Neural progenitor cell (in vitro differentiated cells): ENCODE data around the gene FAM13B. TPM values are rescaled to one million over a fixed set of nuclear protein-coding genes. Genes with fewer than 3 reads are reported as not detected.
"Not testable (repeated sequence)": the region's sequence is repeated elsewhere in the genome, so short reads cannot be mapped to it uniquely, and the experiment has no call there.

Experiments used
- DNase-seq: peaks from one replicate; pipeline ENCODE4 v3.0.0-alpha.2; 2016; ENCODE audit warnings: low spot score
- H2AFZ ChIP-seq: fragments of 200-600 bp; sonication (generic); replicated peaks from 2 replicates; pipeline ENCODE4 v1.6.1; 2016; ENCODE audit warnings: antibody characterized with exemption
- H3F3A ChIP-seq: fragments of 200-600 bp; sonication (generic); 2 replicates; pipeline ENCODE4 v1.6.1; 2016; ENCODE audit warnings: antibody characterized with exemption, low read depth
- H3K27ac ChIP-seq: fragments of 200-600 bp; sonication (generic); 2 replicates; pipeline ENCODE4 v1.5.1; 2016; ENCODE audit warnings: mild to moderate bottlenecking
- H3K27me3 ChIP-seq: fragments of 200-600 bp; sonication (generic); 2 replicates; pipeline ENCODE4 v1.6.1; 2016; ENCODE audit warnings: mild to moderate bottlenecking, moderate library complexity
- H3K36me3 ChIP-seq: fragments of 200-600 bp; sonication (generic); 2 replicates; pipeline ENCODE4 v1.5.1; 2016
- H3K4me1 ChIP-seq: fragments of 200-600 bp; sonication (generic); 2 replicates; pipeline ENCODE4 v1.6.1; 2016; ENCODE audit warnings: mixed run types
- H3K4me2 ChIP-seq: fragments of 200-600 bp; sonication (generic); 2 replicates; pipeline ENCODE4 v1.6.1; 2016
- H3K4me3 ChIP-seq: fragments of 200-600 bp; sonication (generic); 2 replicates; pipeline ENCODE4 v1.5.1; 2016
- H3K79me2 ChIP-seq: fragments of 200-600 bp; sonication (generic); 2 replicates; pipeline ENCODE4 v1.6.1; 2016; ENCODE audit warnings: low read depth
- H3K9ac ChIP-seq: fragments of 200-600 bp; sonication (generic); 2 replicates; pipeline ENCODE4 v1.6.1; 2016
- H3K9me3 ChIP-seq: fragments of 200-600 bp; sonication (generic); 2 replicates; pipeline ENCODE4 v1.5.1; 2016; ENCODE audit warnings: low read depth
- H4K20me1 ChIP-seq: fragments of 200-600 bp; sonication (generic); 2 replicates; pipeline ENCODE4 v1.6.1; 2016; ENCODE audit warnings: low read depth
- H3K27ac Mint-ChIP-seq: 3 replicates; pipeline ENCODE4 v1.8.0; 2021; ENCODE audit warnings: mixed read lengths
- H3K27me3 Mint-ChIP-seq: 2 replicates; pipeline ENCODE4 v1.8.0; 2022; ENCODE audit warnings: low read depth, mild to moderate bottlenecking, inconsistent platforms, moderate library complexity, mixed read lengths; ENCODE audit not compliant: insufficient read depth
- H3K36me3 Mint-ChIP-seq: 3 replicates; pipeline ENCODE4 v1.8.0; 2021; ENCODE audit warnings: mixed read lengths
- H3K4me1 Mint-ChIP-seq: 3 replicates; pipeline ENCODE4 v1.8.0; 2021; ENCODE audit warnings: mixed read lengths
- H3K4me3 Mint-ChIP-seq: 3 replicates; pipeline ENCODE4 v1.8.0; 2021; ENCODE audit warnings: mild to moderate bottlenecking, moderate library complexity, mixed read lengths
- H3K9me3 Mint-ChIP-seq: 3 replicates; pipeline ENCODE4 v1.8.0; 2020; ENCODE audit warnings: mixed read lengths
- EZH2 ChIP-seq: fragments of 200-600 bp; sonication (generic); IDR thresholded peaks from 2 replicates; pipeline ENCODE4 v1.6.1; 2017; ENCODE audit warnings: antibody characterized with exemption, mild to moderate bottlenecking, moderate library complexity
- EZH2phosphoT487 ChIP-seq: fragments of 200-600 bp; sonication (generic); IDR thresholded peaks from 2 replicates; pipeline ENCODE4 v1.6.1; 2017; ENCODE audit warnings: antibody characterized with exemption
- total RNA-seq: library from RNA; depleted of rRNA; stranded (reverse); fragments of >200 nt; gene quantifications from 2 replicates; pipeline ENCODE4 v1.2.3, GENCODE V29; 2015; ENCODE audit warnings: low replicate concordance
- TF ChIP-seq, protein P1 (sequence below): fragments of 200-600 bp; sonication (generic); IDR thresholded peaks from 2 replicates; pipeline ENCODE4 v1.5.1; 2017; ENCODE audit warnings: antibody characterized with exemption, mild to moderate bottlenecking

FAM13B gene
- total RNA-seq, 1 donor from 2014 or later = 41.7 TPM

DNA sequence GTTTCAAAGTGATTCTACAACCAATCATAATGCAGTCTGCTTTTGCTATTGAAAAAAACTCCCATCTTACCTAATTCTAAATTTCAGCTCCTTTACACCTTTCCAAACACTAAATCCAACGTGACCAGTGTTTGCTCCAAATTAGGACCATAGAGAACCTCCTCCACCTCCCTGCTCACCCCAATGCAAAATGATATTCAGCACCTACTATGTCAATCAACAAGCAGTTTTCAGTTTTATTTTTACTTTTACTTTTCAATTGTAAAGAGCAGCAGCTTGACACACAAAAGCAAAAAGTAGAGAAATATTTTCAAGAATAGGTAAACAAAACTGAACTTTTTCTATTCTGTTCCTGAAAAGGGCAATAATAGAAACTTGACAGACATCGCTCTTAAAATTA lies 3.4 kb downstream of the FAM13B start:
- Mint-ChIP-seq H3K27me3 (peaks cover 4% of the 10 kb centered on the region), H3K9me3 (peaks cover 19% of the 10 kb centered on the region), H3K36me3 (peaks cover 31% of the 10 kb centered on the region), H3K27ac (no peak overlapping the region), H3K4me3 (no peak overlapping the region), H3K4me1 (peaks cover 25% of the 10 kb centered on the region)
- Histone ChIP-seq H3F3A (peaks cover 14% of the 10 kb centered on the region), H4K20me1 (peaks cover 74% of the 10 kb centered on the region), H3K4me3 (no peak overlapping the region), H2AFZ (no peak overlapping the region), H3K9ac (no peak overlapping the region), H3K4me1 (peaks cover 12% of the 10 kb centered on the region), H3K27ac (no peak overlapping the region), H3K9me3 (no peaks in the 10 kb centered on the region), H3K4me2 (no peak overlapping the region), H3K27me3 (no peaks in the 10 kb centered on the region), H3K79me2 (peaks cover 87% of the 10 kb centered on the region), H3K36me3 (no peaks in the 10 kb centered on the region)
- DNase-seq = no peak
- TF ChIP-seq, protein P1, sequence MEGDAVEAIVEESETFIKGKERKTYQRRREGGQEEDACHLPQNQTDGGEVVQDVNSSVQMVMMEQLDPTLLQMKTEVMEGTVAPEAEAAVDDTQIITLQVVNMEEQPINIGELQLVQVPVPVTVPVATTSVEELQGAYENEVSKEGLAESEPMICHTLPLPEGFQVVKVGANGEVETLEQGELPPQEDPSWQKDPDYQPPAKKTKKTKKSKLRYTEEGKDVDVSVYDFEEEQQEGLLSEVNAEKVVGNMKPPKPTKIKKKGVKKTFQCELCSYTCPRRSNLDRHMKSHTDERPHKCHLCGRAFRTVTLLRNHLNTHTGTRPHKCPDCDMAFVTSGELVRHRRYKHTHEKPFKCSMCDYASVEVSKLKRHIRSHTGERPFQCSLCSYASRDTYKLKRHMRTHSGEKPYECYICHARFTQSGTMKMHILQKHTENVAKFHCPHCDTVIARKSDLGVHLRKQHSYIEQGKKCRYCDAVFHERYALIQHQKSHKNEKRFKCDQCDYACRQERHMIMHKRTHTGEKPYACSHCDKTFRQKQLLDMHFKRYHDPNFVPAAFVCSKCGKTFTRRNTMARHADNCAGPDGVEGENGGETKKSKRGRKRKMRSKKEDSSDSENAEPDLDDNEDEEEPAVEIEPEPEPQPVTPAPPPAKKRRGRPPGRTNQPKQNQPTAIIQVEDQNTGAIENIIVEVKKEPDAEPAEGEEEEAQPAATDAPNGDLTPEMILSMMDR = no peak
- TF ChIP-seq EZH2phosphoT487 = no peak
- no peak for TF ChIP-seq EZH2

DNA sequence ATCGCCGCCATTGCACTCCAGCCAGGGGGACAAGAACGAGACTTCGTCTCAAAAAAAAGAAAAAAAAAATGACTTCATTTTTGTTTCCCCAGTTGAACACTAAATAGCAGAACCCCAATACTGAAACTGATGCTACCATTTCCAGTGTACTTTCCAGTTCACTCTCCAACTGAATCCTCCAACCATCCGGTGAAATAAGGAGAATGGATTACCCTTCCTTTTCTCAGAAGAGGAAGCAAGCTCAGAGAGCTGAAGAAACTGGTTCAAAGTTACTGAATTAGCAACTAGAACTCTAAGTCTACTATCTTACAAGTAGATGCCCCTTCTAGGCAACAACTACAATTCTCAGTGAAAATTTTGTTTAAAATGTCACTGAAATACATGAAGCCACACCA lies 3.9 kb downstream of the FAM13B start:
- no peak for DNase-seq
- Mint-ChIP-seq H3K27ac (no peak overlapping the region), H3K4me3 (no peak overlapping the region), H3K9me3 (peaks cover 19% of the 10 kb centered on the region), H3K36me3 (peaks cover 31% of the 10 kb centered on the region), H3K27me3 (peaks cover 4% of the 10 kb centered on the region), H3K4me1 (peaks cover 25% of the 10 kb centered on the region)
- Histone ChIP-seq H2AFZ (no peak overlapping the region), H3K36me3 (no peaks in the 10 kb centered on the region), H3K27me3 (no peaks in the 10 kb centered on the region), H3K4me2 (no peak overlapping the region), H3K4me3 (no peak overlapping the region), H3K79me2 (peaks cover 92% of the 10 kb centered on the region), H3F3A (peaks cover 14% of the 10 kb centered on the region), H4K20me1 (peaks cover 79% of the 10 kb centered on the region), H3K4me1 (peaks cover 12% of the 10 kb centered on the region), H3K9me3 (no peaks in the 10 kb centered on the region), H3K9ac (no peak overlapping the region), H3K27ac (no peak overlapping the region)
- no peak for TF ChIP-seq EZH2phosphoT487
- TF ChIP-seq EZH2 = no peak
- TF ChIP-seq, protein P1 = no peak

DNA sequence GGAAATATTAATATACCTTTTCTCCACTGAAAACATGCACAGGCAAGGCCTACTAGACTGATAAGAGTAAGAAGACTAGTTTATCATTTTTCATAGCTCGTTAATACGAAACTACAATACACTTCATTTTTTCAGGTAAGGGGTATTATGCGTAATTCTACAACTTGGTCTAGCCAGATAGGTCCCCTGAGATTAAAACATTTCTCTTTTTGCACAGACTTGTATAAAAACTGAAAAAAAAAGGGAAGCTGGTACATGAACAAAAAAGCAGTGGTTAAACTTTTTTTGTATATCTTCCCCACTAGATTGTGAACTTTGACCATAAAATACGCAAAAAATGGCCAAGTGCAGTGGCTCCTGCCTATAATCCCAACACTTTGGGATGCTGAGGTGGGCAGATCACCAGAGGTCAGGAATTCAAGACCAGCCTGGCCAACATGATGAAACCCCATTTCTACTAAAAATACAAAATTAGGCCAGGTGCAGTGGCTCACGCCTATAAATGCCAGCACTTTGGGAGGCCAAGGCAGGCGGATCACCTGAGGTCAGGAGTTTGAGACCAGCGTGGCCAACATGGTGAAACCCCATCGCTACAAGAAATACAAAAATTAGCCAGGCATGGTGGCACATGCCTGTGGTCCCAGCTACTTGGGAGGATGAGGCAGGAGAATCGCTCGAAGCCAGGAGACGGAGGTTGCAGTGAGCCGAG lies 4.5 kb downstream of the FAM13B start:
- peaks cover 19% of the 10 kb centered on the region for H3K4me1 Mint-ChIP-seq

DNA sequence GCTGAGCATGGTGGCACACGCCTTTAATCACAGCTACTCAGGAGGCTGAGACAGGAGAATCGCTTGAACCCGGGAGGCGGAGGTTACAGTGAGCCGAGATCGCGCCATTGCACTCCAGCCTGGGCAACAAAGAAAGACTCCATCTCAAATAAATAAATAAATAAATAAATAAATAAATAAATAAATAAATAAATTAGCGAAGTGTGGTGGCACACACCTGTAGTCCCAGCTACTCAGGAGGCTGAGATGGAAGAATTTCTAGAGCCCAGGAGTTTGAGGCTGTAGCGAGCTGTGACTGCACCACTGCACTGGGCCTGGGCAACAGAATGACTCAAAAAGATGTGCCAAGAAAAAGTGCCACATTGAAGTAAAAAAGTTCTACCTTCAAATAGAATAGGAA lies 6.1 kb downstream of the FAM13B start:
- H3K4me1 ChIP-seq, H3K27ac Mint-ChIP-seq, H3K9ac ChIP-seq, DNase-seq, H3K27me3 ChIP-seq, H3K36me3 ChIP-seq, H3K4me3 ChIP-seq, H2AFZ ChIP-seq, H3K27ac ChIP-seq, H3K4me2 ChIP-seq, H3K9me3 ChIP-seq, H3K4me3 Mint-ChIP-seq, H3K27me3 Mint-ChIP-seq, H3F3A ChIP-seq: not testable (repeated sequence)
- Histone ChIP-seq H3K79me2 (peaks cover 100% of the 10 kb centered on the region), H4K20me1 (peaks cover 93% of the 10 kb centered on the region)
- H3K4me1 Mint-ChIP-seq = peaks cover 18% of the 10 kb centered on the region
- peaks cover 19% of the 10 kb centered on the region for H3K9me3 Mint-ChIP-seq
- H3K36me3 Mint-ChIP-seq = peaks cover 31% of the 10 kb centered on the region

More for the DNA sequence above, 4.5 kb downstream of the FAM13B start:
- peaks cover 84% of the 10 kb centered on the region for H4K20me1 ChIP-seq
- not testable (repeated sequence) for H3K4me3 Mint-ChIP-seq, DNase-seq, H3K9me3 ChIP-seq, H3K36me3 ChIP-seq, H3K9ac ChIP-seq, H3K4me2 ChIP-seq, H3K4me1 ChIP-seq, H3K27ac Mint-ChIP-seq, H3K4me3 ChIP-seq, H2AFZ ChIP-seq, H3K27me3 Mint-ChIP-seq, H3K27ac ChIP-seq, H3K27me3 ChIP-seq
- H3K9me3 Mint-ChIP-seq = peaks cover 19% of the 10 kb centered on the region
- H3K36me3 Mint-ChIP-seq = peaks cover 31% of the 10 kb centered on the region
- H3F3A ChIP-seq = peaks cover 14% of the 10 kb centered on the region
- peaks cover 92% of the 10 kb centered on the region for H3K79me2 ChIP-seq
